ENCODE results near the gene SF3B3.

SF3B3 gene

GRCh38 chr16:70597135-70597835 is 73.7 kb downstream of the SF3B3 start:
- Histone ChIP-seq H3K4me2 (ENCODE audit: low read length) (no peak overlapping the region), H3K36me3 (replicated peaks; ENCODE audit: low read depth, low read length) (no peaks in the 10 kb centered on the region), H3K4me1 (ENCODE audit: low read length) (no peaks in the 10 kb centered on the region), H3K9ac (ENCODE audit: low read length) (no peak overlapping the region), H3K4me3 (ENCODE audit: low read length) (no peak overlapping the region), H3K79me2 (ENCODE audit: low read length) (no peaks in the 10 kb centered on the region), H4K20me1 (ENCODE audit: insufficient read depth, low read length) (no peaks in the 10 kb centered on the region), H2AFZ (ENCODE audit: low read depth, low read length) (no peak overlapping the region), H3K9me3 (ENCODE audit: insufficient read depth, low read length) (no peaks in the 10 kb centered on the region), H3K27me3 (ENCODE audit: low read depth, low read length) (0 out of 2 replicates have a peak, but pooled peaks cover 7% of the 10 kb centered on the region), H3K27ac (ENCODE audit: low read length) (no peak overlapping the region)
- TF ChIP-seq CTCF (IDR thresholded peaks at IDR 0.05; ENCODE audit: low read depth, low read length) (no peak), EZH2phosphoT487 (IDR thresholded peaks at IDR 0.05; ENCODE audit: low read depth) (no peak)

DNA sequence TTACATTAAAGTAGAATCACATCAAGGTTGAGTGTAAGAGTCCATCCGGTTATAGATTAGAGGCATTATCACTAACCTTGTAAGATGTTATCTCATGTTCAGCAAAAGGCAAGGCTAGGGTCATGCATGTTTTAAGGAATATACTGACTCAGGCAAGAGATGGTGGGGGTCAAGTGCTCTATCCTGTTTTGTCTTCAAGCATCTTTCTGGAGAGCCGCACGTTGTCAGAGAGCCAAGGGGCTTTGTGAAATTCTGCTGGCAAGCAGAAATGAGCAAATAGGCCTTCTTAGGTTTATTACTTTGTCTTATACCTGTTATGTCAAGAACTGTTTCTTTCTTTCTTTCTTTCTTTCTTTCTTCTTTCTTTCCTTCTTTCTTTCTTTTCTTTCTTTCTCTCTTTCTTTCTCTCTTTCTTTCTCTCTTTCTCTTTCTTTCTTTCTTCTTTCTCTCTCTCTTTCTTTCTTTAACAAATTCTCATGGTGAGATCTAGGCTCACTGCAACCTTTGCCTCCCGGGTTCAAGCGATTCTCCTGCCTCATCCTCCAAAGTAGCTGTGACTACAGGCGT is 75.4 kb downstream of the SF3B3 start:
- Histone ChIP-seq H3K9ac (ENCODE audit: low read length) (no peak overlapping the region), H3K4me2 (ENCODE audit: low read length) (no peak overlapping the region), H3K27me3 (ENCODE audit: low read depth, low read length) (0 out of 2 replicates have a peak, but pooled peaks cover 3% of the 10 kb centered on the region), H3K4me1 (ENCODE audit: low read length) (no peaks in the 10 kb centered on the region), H3K79me2 (ENCODE audit: low read length) (no peaks in the 10 kb centered on the region), H3K9me3 (ENCODE audit: insufficient read depth, low read length) (no peaks in the 10 kb centered on the region), H4K20me1 (ENCODE audit: insufficient read depth, low read length) (no peaks in the 10 kb centered on the region), H2AFZ (ENCODE audit: low read depth, low read length) (no peak overlapping the region), H3K36me3 (replicated peaks; ENCODE audit: low read depth, low read length) (no peaks in the 10 kb centered on the region), H3K27ac (ENCODE audit: low read length) (no peak overlapping the region), H3K4me3 (ENCODE audit: low read length) (no peak overlapping the region)
- TF ChIP-seq CTCF (IDR thresholded peaks at IDR 0.05; ENCODE audit: low read depth, low read length) (no peak), EZH2phosphoT487 (IDR thresholded peaks at IDR 0.05; ENCODE audit: low read depth) (no peak)

GRCh38 chr16:70600730-70601129 is 77.1 kb downstream of the SF3B3 start:
- no peaks in the 10 kb centered on the region for H3K79me2 ChIP-seq (ENCODE audit: low read length)
- H2AFZ ChIP-seq (ENCODE audit: low read depth, low read length) = no peak overlapping the region
- H3K27ac ChIP-seq (ENCODE audit: low read length) = no peak overlapping the region
- H3K4me1 ChIP-seq (ENCODE audit: low read length) = no peaks in the 10 kb centered on the region
- H3K36me3 ChIP-seq (replicated peaks; ENCODE audit: low read depth, low read length) = no peaks in the 10 kb centered on the region
- no peak overlapping the region for H3K4me2 ChIP-seq (ENCODE audit: low read length)
- 0 out of 2 replicates have a peak, but pooled peaks cover 3% of the 10 kb centered on the region for H3K27me3 ChIP-seq (ENCODE audit: low read depth, low read length)
- no peak overlapping the region for H3K9ac ChIP-seq (ENCODE audit: low read length)
- no peaks in the 10 kb centered on the region for H4K20me1 ChIP-seq (ENCODE audit: insufficient read depth, low read length)
- no peak overlapping the region for H3K4me3 ChIP-seq (ENCODE audit: low read length)
- no peaks in the 10 kb centered on the region for H3K9me3 ChIP-seq (ENCODE audit: insufficient read depth, low read length)
- TF ChIP-seq EZH2phosphoT487 (IDR thresholded peaks at IDR 0.05; ENCODE audit: low read depth) = no peak

GRCh38 chr16:70601576-70602575 is 78.3 kb downstream of the SF3B3 start:
- H3K4me3 ChIP-seq (ENCODE audit: low read length) = no peak overlapping the region
- H3K79me2 ChIP-seq (ENCODE audit: low read length) = no peaks in the 10 kb centered on the region
- H2AFZ ChIP-seq (ENCODE audit: low read depth, low read length) = no peak overlapping the region
- no peaks in the 10 kb centered on the region for H4K20me1 ChIP-seq (ENCODE audit: insufficient read depth, low read length)
- H3K27me3 ChIP-seq (ENCODE audit: low read depth, low read length) = 0 out of 2 replicates have a peak, but pooled peaks cover 3% of the 10 kb centered on the region
- no peaks in the 10 kb centered on the region for H3K36me3 ChIP-seq (replicated peaks; ENCODE audit: low read depth, low read length)
- TF ChIP-seq CTCF (IDR thresholded peaks at IDR 0.05; ENCODE audit: low read depth, low read length) (no peak), EZH2phosphoT487 (IDR thresholded peaks at IDR 0.05; ENCODE audit: low read depth) (no peak)
- H3K4me2 ChIP-seq (ENCODE audit: low read length) = no peak overlapping the region
- H3K9me3 ChIP-seq (ENCODE audit: insufficient read depth, low read length) = no peaks in the 10 kb centered on the region
- H3K4me1 ChIP-seq (ENCODE audit: low read length) = no peaks in the 10 kb centered on the region
- H3K27ac ChIP-seq (ENCODE audit: low read length) = no peak overlapping the region
- H3K9ac ChIP-seq (ENCODE audit: low read length) = no peak overlapping the region
